ENCODE data around the gene DLL1. TPM values are rescaled to one million over a fixed set of nuclear protein-coding genes. Genes with fewer than 3 reads are reported as not detected.

DLL1 gene
- total RNA-seq, 1 donor = 0.36 TPM

- Histone ChIP-seq H3K4me2 (ENCODE audit: insufficient read depth, low read length) (no peak overlapping the region), H4K20me1 (ENCODE audit: insufficient read depth, low read length) (no peaks in the 10 kb centered on the region), H2AFZ (ENCODE audit: low read length) (no peak overlapping the region), H3K79me2 (ENCODE audit: insufficient read depth, low read length) (no peaks in the 10 kb centered on the region), H3K27me3 (ENCODE audit: insufficient read depth, low read length) (peaks cover 9% of the 10 kb centered on the region), H3K4me3 (ENCODE audit: insufficient read depth, low read length) (no peak overlapping the region), H3K9me3 (ENCODE audit: low read depth, low read length) (no peaks in the 10 kb centered on the region), H3K4me1 (ENCODE audit: insufficient read depth, low read length) (no peaks in the 10 kb centered on the region), H3K27ac (ENCODE audit: low read depth, low read length) (no peak overlapping the region), H3K36me3 (ENCODE audit: insufficient read depth, low read length) (no peaks in the 10 kb centered on the region)
- no peak for DNase-seq (ENCODE audit: insufficient read length, low spot score, missing footprints)
- TF ChIP-seq CTCF (IDR thresholded peaks at IDR 0.05; ENCODE audit: extremely low read depth, low read depth, low read length) = no peak
Observed at GRCh38 chr6:170253226-170253909, 37.5 kb downstream of the DLL1 start.

DNA sequence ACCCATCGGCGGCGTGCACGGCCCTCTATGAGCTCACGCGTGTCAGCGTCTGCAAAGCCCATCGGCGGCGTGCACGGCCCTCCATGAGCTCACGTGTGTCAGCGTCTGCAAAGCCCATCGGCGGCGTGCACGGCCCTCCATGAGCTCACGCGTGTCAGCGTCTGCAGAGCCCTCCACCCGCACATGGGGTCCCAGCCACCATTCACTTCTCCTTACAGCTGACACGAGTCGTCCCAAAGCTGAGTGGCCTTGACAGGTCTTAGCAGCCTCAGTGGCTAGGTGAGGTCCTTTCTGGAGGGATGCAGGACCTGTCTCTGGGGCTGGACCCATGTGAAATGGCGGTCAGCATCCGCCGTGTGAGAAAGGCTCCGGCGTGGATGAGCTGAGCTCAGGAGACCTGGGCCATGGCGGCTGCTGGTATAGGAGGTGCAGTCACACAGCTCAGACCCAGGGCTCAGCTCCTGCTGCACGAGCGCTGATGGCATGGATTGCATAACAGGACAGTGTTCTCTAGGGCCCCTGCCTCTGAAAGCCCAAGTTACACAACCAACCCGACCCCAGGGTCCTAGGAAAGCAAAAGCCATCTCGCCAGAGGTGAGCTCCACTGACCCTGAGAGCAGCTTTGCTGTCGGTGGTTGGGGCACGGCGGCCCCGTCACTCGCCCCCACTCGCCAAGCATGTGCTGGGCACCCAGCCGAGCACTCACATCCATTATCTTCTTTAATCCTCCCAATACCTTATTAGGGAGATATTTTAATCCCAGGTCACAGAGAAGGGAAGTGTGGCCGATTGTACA lies 38.9 kb downstream of the DLL1 start:
- TF ChIP-seq CTCF (IDR thresholded peaks at IDR 0.05; ENCODE audit: extremely low read depth, low read depth, low read length) = no peak
- no peak overlapping the region for H3K4me2 ChIP-seq (ENCODE audit: insufficient read depth, low read length)
- H3K9me3 ChIP-seq (ENCODE audit: low read depth, low read length) = no peaks in the 10 kb centered on the region
- H3K27ac ChIP-seq (ENCODE audit: low read depth, low read length) = no peak overlapping the region
- H3K79me2 ChIP-seq (ENCODE audit: insufficient read depth, low read length) = no peaks in the 10 kb centered on the region
- H3K4me3 ChIP-seq (ENCODE audit: insufficient read depth, low read length) = no peak overlapping the region
- no peaks in the 10 kb centered on the region for H3K36me3 ChIP-seq (ENCODE audit: insufficient read depth, low read length)
- DNase-seq (ENCODE audit: insufficient read length, low spot score, missing footprints) = no peak
- no peak overlapping the region for H2AFZ ChIP-seq (ENCODE audit: low read length)
- peaks cover 22% of the 10 kb centered on the region for H3K27me3 ChIP-seq (ENCODE audit: insufficient read depth, low read length)
- H4K20me1 ChIP-seq (ENCODE audit: insufficient read depth, low read length) = no peaks in the 10 kb centered on the region
- no peaks in the 10 kb centered on the region for H3K4me1 ChIP-seq (ENCODE audit: insufficient read depth, low read length)

DNA sequence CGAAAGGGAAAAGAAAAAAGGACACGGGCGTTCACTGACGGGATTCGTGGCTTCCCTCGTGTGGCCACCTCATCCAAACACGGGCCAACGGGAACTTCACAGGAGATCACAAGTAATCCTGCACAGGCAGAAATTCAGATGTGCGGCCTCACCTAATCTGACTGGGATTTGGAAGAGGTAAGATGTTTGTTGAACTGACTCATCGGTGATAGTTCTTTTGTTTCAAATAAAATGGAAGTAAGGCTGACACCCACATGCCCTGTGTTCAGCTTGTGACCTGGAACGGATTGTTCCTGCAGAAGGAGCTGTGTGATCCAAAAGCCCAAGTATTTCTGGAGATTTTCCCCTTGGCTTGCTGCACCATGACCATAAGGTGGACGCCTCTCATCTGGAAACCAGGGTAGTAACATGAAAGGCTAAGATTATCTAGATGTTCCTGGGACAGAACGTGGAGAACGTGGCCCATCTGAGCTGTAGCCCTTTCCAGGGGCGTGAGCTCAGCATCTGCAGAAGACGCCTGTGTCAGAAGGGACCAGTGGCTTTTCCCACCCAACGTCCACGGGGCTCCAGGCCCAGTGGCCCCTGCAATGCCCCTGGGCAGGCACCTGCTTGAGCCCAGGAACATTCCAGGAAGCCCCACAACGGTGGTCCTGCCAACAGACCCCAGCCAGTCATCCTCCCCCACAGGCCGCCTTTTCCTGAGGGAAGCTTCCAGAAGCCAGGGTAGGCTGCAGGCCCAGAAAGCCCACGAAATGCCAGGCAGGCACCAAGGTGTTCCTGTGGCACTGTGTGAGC lies 39.7 kb downstream of the DLL1 start:
- H3K4me3 ChIP-seq (ENCODE audit: insufficient read depth, low read length) = no peak overlapping the region
- H3K9me3 ChIP-seq (ENCODE audit: low read depth, low read length) = no peaks in the 10 kb centered on the region
- no peaks in the 10 kb centered on the region for H4K20me1 ChIP-seq (ENCODE audit: insufficient read depth, low read length)
- no peak overlapping the region for H3K4me2 ChIP-seq (ENCODE audit: insufficient read depth, low read length)
- H2AFZ ChIP-seq (ENCODE audit: low read length) = no peak overlapping the region
- H3K79me2 ChIP-seq (ENCODE audit: insufficient read depth, low read length) = no peaks in the 10 kb centered on the region
- H3K36me3 ChIP-seq (ENCODE audit: insufficient read depth, low read length) = no peaks in the 10 kb centered on the region
- H3K4me1 ChIP-seq (ENCODE audit: insufficient read depth, low read length) = no peaks in the 10 kb centered on the region
- no peak for DNase-seq (ENCODE audit: insufficient read length, low spot score, missing footprints)
- no peak overlapping the region for H3K27ac ChIP-seq (ENCODE audit: low read depth, low read length)
- peaks cover 22% of the 10 kb centered on the region for H3K27me3 ChIP-seq (ENCODE audit: insufficient read depth, low read length)
- no peak for TF ChIP-seq CTCF (IDR thresholded peaks at IDR 0.05; ENCODE audit: extremely low read depth, low read depth, low read length)
